Measurements from ENCODE around the gene P3R3URF.
"Not testable (repeated sequence)": the region's sequence is repeated elsewhere in the genome, so short reads cannot be mapped to it uniquely, and the experiment has no call there.

Gene P3R3URF

GRCh38 chr1:46176211-46176865 lies at the start of gene P3R3URF:
P3R3URF (minus strand) TSS chr1:46176488; CDS start chr1:46176471, 17 bp downstream.
- DNase-seq (ENCODE audit: low read depth), result no peak

GRCh38 chr1:46224966-46225365 lies 48.7 kb upstream of the P3R3URF start:
- no peak for DNase-seq (ENCODE audit: low read depth)

GRCh38 chr1:46223472-46223943 lies 47.2 kb upstream of the P3R3URF start:
- DNase-seq (ENCODE audit: low read depth), result peak; percentile 50

- DNase-seq (ENCODE audit: low read depth), result not testable (repeated sequence)
Measured at GRCh38 chr1:46223055-46223454, 46.8 kb upstream of the P3R3URF start.

- DNase-seq (ENCODE audit: low read depth), result no peak
Measured at GRCh38 chr1:46221749-46222148, 45.5 kb upstream of the P3R3URF start.

GRCh38 chr1:46220808-46221207 lies 44.5 kb upstream of the P3R3URF start:
- no peak for DNase-seq (ENCODE audit: low read depth)

- DNase-seq (ENCODE audit: low read depth), result no peak
Measured at GRCh38 chr1:46219551-46220520, 43.5 kb upstream of the P3R3URF start.

- no peak for DNase-seq (ENCODE audit: low read depth)
Measured at GRCh38 chr1:46218443-46218842, 42.2 kb upstream of the P3R3URF start.

GRCh38 chr1:46215504-46215903 lies 39.2 kb upstream of the P3R3URF start:
- DNase-seq (ENCODE audit: low read depth), result no peak

- no peak for DNase-seq (ENCODE audit: low read depth)
Measured at GRCh38 chr1:46211051-46211450, 34.8 kb upstream of the P3R3URF start.

- DNase-seq (ENCODE audit: low read depth), result no peak
Measured at GRCh38 chr1:46210561-46210960, 34.3 kb upstream of the P3R3URF start.

GRCh38 chr1:46206399-46206798 lies 30.1 kb upstream of the P3R3URF start:
- no peak for DNase-seq (ENCODE audit: low read depth)

GRCh38 chr1:46205791-46206190 lies 29.5 kb upstream of the P3R3URF start:
- DNase-seq (ENCODE audit: low read depth), result no peak

GRCh38 chr1:46205141-46205540 lies 28.9 kb upstream of the P3R3URF start:
- no peak for DNase-seq (ENCODE audit: low read depth)

GRCh38 chr1:46204406-46204742 lies 28.1 kb upstream of the P3R3URF start:
- no peak for DNase-seq (ENCODE audit: low read depth)

- no peak for DNase-seq (ENCODE audit: low read depth)
Measured at GRCh38 chr1:46203738-46204405, 27.6 kb upstream of the P3R3URF start.

GRCh38 chr1:46199233-46199749 lies 23.0 kb upstream of the P3R3URF start:
- no peak for DNase-seq (ENCODE audit: low read depth)

GRCh38 chr1:46197964-46198811 lies 21.9 kb upstream of the P3R3URF start, which contains the start of gene POMGNT1:
POMGNT1 (minus strand) TSS chr1:46198434; CDS start chr1:46197821, 613 bp downstream.
- DNase-seq (ENCODE audit: low read depth), result peak; percentile 73

GRCh38 chr1:46197560-46197963 lies 21.3 kb upstream of the P3R3URF start:
- DNase-seq (ENCODE audit: low read depth), result no peak

- DNase-seq (ENCODE audit: low read depth), result no peak
Measured at GRCh38 chr1:46196609-46197008, 20.3 kb upstream of the P3R3URF start.

GRCh38 chr1:46194641-46195193 lies 18.4 kb upstream of the P3R3URF start:
- DNase-seq (ENCODE audit: low read depth), result no peak

All from activated T-cell treated with anti-CD3 and anti-CD28 coated beads for 24 hours (primary cell).